Suprapubic skin (tissue), 3 donors: ENCODE results near the gene AFF2.

ENCODE experiments used
- CTCF ChIP-seq, 2 donors: fragments of 200-600 bp in 1 of 2; fragments of 450-650 bp in 1 of 2; sonication (generic) in 1 of 2; IDR thresholded peaks; one replicate each; pipeline ENCODE4 v1.5.1; 2016 to 2019; ENCODE audit warnings: antibody characterized with exemption in 2 of 2, mild to moderate bottlenecking in 1 of 2, moderate library complexity in 1 of 2
- POLR2A ChIP-seq, 2 donors: fragments of 450-650 bp; IDR thresholded peaks; one replicate each; pipeline ENCODE4 v1.6.1; 2017; ENCODE audit warnings: antibody characterized with exemption in 2 of 2, mild to moderate bottlenecking in 2 of 2, moderate library complexity in 2 of 2

- no peak for TF ChIP-seq CTCF (IDR thresholded peaks at IDR 0.05)
- TF ChIP-seq POLR2A (IDR thresholded peaks at IDR 0.05), result no peak
These were observed 501.9 kb downstream of the AFF2 start for GRCh38 chrX:149002320-149002719.
